Measurements from ENCODE around the gene HFM1.
"Not testable (repeated sequence)": the region's sequence is repeated elsewhere in the genome, so short reads cannot be mapped to it uniquely, and the experiment has no call there.

GRCh38 chr1:91372230-91372629, 32.4 kb downstream of the HFM1 start:
- not testable (repeated sequence) for TF ChIP-seq CTCF, POLR2A (IDR thresholded peaks at IDR 0.05)
